ENCODE measurements around the gene ST6GALNAC5. TPM values are rescaled to one million over a fixed set of nuclear protein-coding genes. Genes with fewer than 3 reads are reported as not detected.

Gene ST6GALNAC5
- total RNA-seq, 1 donor from 2014 or later = 32.9 TPM

- Histone ChIP-seq H3K4me3 (no peak overlapping the region), H3K9me3 (no peaks in the 10 kb centered on the region), H3K27me3 (no peaks in the 10 kb centered on the region), H3K4me1 (no peaks in the 10 kb centered on the region), H3K27ac (no peak overlapping the region), H3K36me3 (no peaks in the 10 kb centered on the region)
- intact Hi-C loops (cut with DNase I) = no loop called here
- no peak for DNase-seq (ENCODE audit: low spot score in 2 of 2)
- TF ChIP-seq CTCF (IDR thresholded peaks at IDR 0.05) = no peak
Observed at GRCh38 chr1:77065693-77066342, 198.5 kb downstream of the ST6GALNAC5 start.

GRCh38 chr1:77068013-77068412 lies 200.7 kb downstream of the ST6GALNAC5 start:
- H3K36me3 ChIP-seq = no peaks in the 10 kb centered on the region

GRCh38 chr1:77076759-77077158 lies 209.5 kb downstream of the ST6GALNAC5 start:
- Histone ChIP-seq H3K27me3 (no peaks in the 10 kb centered on the region), H3K9me3 (no peaks in the 10 kb centered on the region), H3K27ac (no peak overlapping the region), H3K4me1 (no peaks in the 10 kb centered on the region), H3K36me3 (no peaks in the 10 kb centered on the region), H3K4me3 (no peak overlapping the region)
- no peak for TF ChIP-seq CTCF (IDR thresholded peaks at IDR 0.05)
- no peak for DNase-seq (ENCODE audit: low spot score in 2 of 2)
- intact Hi-C loops (cut with DNase I) = no loop called here

More at GRCh38 chr1:77068013-77068412, 200.7 kb downstream of the ST6GALNAC5 start:
- no peak for DNase-seq (ENCODE audit: low spot score in 2 of 2)
- Histone ChIP-seq H3K4me1 (no peaks in the 10 kb centered on the region), H3K27ac (no peak overlapping the region), H3K27me3 (no peaks in the 10 kb centered on the region), H3K4me3 (no peak overlapping the region), H3K9me3 (no peaks in the 10 kb centered on the region)
- intact Hi-C loops (cut with DNase I) = no loop called here
- TF ChIP-seq CTCF (IDR thresholded peaks at IDR 0.05) = no peak

- DNase-seq (ENCODE audit: low spot score in 2 of 2) = no peak
- H3K4me3 ChIP-seq = no peak overlapping the region
- no peaks in the 10 kb centered on the region for H3K4me1 ChIP-seq
- TF ChIP-seq CTCF (IDR thresholded peaks at IDR 0.05) = no peak
- no peaks in the 10 kb centered on the region for H3K36me3 ChIP-seq
- no peaks in the 10 kb centered on the region for H3K9me3 ChIP-seq
- no peak overlapping the region for H3K27ac ChIP-seq
- H3K27me3 ChIP-seq = no peaks in the 10 kb centered on the region
- intact Hi-C loops (cut with DNase I) = no loop called here
Observed at GRCh38 chr1:77081834-77082233, 214.6 kb downstream of the ST6GALNAC5 start.

GRCh38 chr1:77084457-77084856 lies 217.2 kb downstream of the ST6GALNAC5 start:
- intact Hi-C loops (cut with DNase I) = no loop called here

More at GRCh38 chr1:77084457-77084856, 217.2 kb downstream of the ST6GALNAC5 start:
- no peak overlapping the region for H3K4me3 ChIP-seq
- no peaks in the 10 kb centered on the region for H3K36me3 ChIP-seq
- no peaks in the 10 kb centered on the region for H3K4me1 ChIP-seq
- no peaks in the 10 kb centered on the region for H3K27me3 ChIP-seq
- no peak for TF ChIP-seq CTCF (IDR thresholded peaks at IDR 0.05)
- no peak for DNase-seq (ENCODE audit: low spot score in 2 of 2)
- no peak overlapping the region for H3K27ac ChIP-seq
- H3K9me3 ChIP-seq = no peaks in the 10 kb centered on the region
